Esophagus squamous epithelium (tissue), 5 donors: ENCODE data around the gene CNTNAP2. TPM values are rescaled to one million over a fixed set of nuclear protein-coding genes. Genes with fewer than 3 reads are reported as not detected.

Source experiments
- DNase-seq: peaks from one replicate; lab custom pipeline; 2025; lab: John Stamatoyannopoulos, UW
- H3K27ac ChIP-seq, 4 donors: fragments of 200-600 bp; sonication (generic); one replicate each; pipeline ENCODE4 v1.5.1; 2016 to 2019; ENCODE audit warnings: mild to moderate bottlenecking in 1 of 4
- H3K27me3 ChIP-seq, 4 donors: fragments of 200-600 bp; sonication (generic); 1 replicate in 3 of 4; 2 replicates in 1 of 4; pipeline versions ENCODE4 v1.5.1 to v1.6.0; 2017 to 2021; ENCODE audit warnings: antibody characterized with exemption in 1 of 4
- H3K36me3 ChIP-seq, 3 donors: fragments of 200-600 bp; sonication (generic); one replicate each; pipeline ENCODE4 v1.5.1; 2016 to 2019
- H3K4me1 ChIP-seq, 3 donors: fragments of 200-600 bp; sonication (generic); one replicate each; pipeline ENCODE4 v1.5.1; 2017 to 2019
- H3K4me3 ChIP-seq, 4 donors: fragments of 200-600 bp; sonication (generic); 1 replicate in 3 of 4; 2 replicates in 1 of 4; pipeline ENCODE4 v1.5.1; 2016 to 2019; ENCODE audit warnings: mild to moderate bottlenecking in 2 of 4, moderate library complexity in 1 of 4
- H3K9me3 ChIP-seq, 3 donors: fragments of 200-600 bp; sonication (generic); one replicate each; pipeline ENCODE4 v1.5.1; 2016 to 2019
- CTCF ChIP-seq, 6 experiments: fragments of 450-650 bp in 4 of 6; fragments of 200-600 bp in 2 of 6; sonication (generic) in 2 of 6; IDR thresholded peaks; one replicate each; pipeline ENCODE4 v1.5.1; 2016 to 2019; ENCODE audit warnings: antibody characterized with exemption in 6 of 6, mild to moderate bottlenecking in 4 of 6, moderate library complexity in 4 of 6
- POLR2A ChIP-seq, 4 donors: fragments of 450-650 bp; IDR thresholded peaks; one replicate each; pipeline ENCODE4 v1.6.1; 2017; ENCODE audit warnings: antibody characterized with exemption in 4 of 4, mild to moderate bottlenecking in 4 of 4, moderate library complexity in 3 of 4
- WGBS, 2 donors: methylation state at CpG; one replicate each; pipeline ENCODE4 v1.1.5; 2018; 5-methylcytosine and 5-hydroxymethylcytosine counted together
- intact Hi-C: fragments of 100-400 bp; cut with DNase I; formaldehyde crosslinking; loops from one replicate; pipeline ENCODE4 v1.15.0; 2022
- total RNA-seq, 4 donors: library from RNA; depleted of rRNA; stranded (reverse); fragments of >200 nt; gene quantifications; one replicate each; pipeline ENCODE4 v1.1.0, GENCODE V29; 2016
- donor health status: DM: yes; HTN: yes; CAD: no.

The CNTNAP2 gene
- total RNA-seq, 4 donors from 2014 or later, result 0.95 to 2.3 (median 1.2) TPM

DNA sequence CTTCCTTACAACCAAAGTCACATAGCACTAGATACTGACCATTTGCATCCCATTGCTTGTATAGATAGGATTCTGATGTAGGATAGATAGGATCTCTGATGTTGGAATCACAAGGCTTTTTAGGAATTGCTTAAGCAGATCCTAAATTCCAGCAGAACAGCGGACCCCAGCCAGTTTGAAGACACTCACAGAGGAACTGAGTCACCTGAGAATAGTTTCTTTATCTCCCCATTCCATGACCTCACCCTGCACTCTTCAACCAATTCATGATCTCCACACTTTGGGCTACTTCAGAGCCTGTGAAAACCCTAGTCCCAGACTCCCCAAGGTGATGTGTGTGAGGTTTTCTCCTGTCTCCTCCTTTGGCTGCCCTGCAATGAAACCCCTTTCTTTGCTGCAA, 179.4 kb downstream of the CNTNAP2 start:
- no peaks in the 10 kb centered on the region for H3K4me1 ChIP-seq
- DNase-seq, result no peak
- intact Hi-C loops, result no loop called here
- no peaks in the 10 kb centered on the region for H3K27me3 ChIP-seq
- WGBS, 2 donors, result 63 to 83% methylated on average over 1 of the region's 1 CpG
- H3K36me3 ChIP-seq, result no peaks in the 10 kb centered on the region
- no peak overlapping the region for H3K27ac ChIP-seq
- no peaks in the 10 kb centered on the region for H3K9me3 ChIP-seq
- H3K4me3 ChIP-seq, result no peak overlapping the region
- TF ChIP-seq POLR2A (IDR thresholded peaks at IDR 0.05), result no peak
- no peak for TF ChIP-seq CTCF (IDR thresholded peaks at IDR 0.05)

GRCh38 chr7:146314962-146315361, 198.4 kb downstream of the CNTNAP2 start:
- Histone ChIP-seq H3K27ac (no peak overlapping the region), H3K4me1 (no peaks in the 10 kb centered on the region), H3K9me3 (peaks cover 0 to 5% (median 3%) of the 10 kb centered on the region in 3 donors), H3K36me3 (no peaks in the 10 kb centered on the region), H3K27me3 (no peaks in the 10 kb centered on the region), H3K4me3 (no peak overlapping the region)
- intact Hi-C loops, result no loop called here
- no peak for DNase-seq
- WGBS, 2 donors, result 43 to 100% methylated on average over 1 of the region's 2 CpGs
- TF ChIP-seq CTCF (IDR thresholded peaks at IDR 0.05) (no peak), POLR2A (IDR thresholded peaks at IDR 0.05) (no peak)

DNA sequence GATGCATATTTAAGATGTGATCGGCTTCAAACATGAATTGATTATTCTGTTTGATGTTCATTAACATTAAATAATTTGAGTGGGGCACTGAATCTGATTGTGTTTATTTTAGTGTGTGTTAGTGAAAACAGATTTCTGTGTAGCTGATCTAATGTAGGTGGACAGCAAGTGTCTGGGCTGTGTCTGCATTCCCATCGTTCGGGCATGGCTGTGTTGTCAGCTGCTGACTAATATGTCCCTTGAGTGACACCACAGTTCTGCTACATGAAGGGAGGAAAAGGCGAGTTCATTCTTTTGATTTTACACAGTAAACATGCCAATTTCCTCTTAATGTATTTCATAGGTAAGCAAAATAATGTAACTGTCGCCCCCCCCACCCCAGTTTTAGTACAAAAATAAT, 203.0 kb downstream of the CNTNAP2 start:
- no peak for DNase-seq
- 44 to 50% methylated on average over 5 of the region's 5 CpGs for WGBS, 2 donors
- Histone ChIP-seq H3K36me3 (no peaks in the 10 kb centered on the region), H3K27ac (no peak overlapping the region), H3K4me3 (no peak overlapping the region), H3K27me3 (no peaks in the 10 kb centered on the region), H3K9me3 (peaks cover 0 to 5% (median 0%) of the 10 kb centered on the region in 3 donors), H3K4me1 (no peaks in the 10 kb centered on the region)
- no peak for TF ChIP-seq CTCF (IDR thresholded peaks at IDR 0.05)
- intact Hi-C loops, result no loop called here

- no peak overlapping the region for H3K4me3 ChIP-seq
- no peak for TF ChIP-seq CTCF (IDR thresholded peaks at IDR 0.05)
- no peak for TF ChIP-seq POLR2A (IDR thresholded peaks at IDR 0.05)
- H3K4me1 ChIP-seq, result no peaks in the 10 kb centered on the region
- H3K27me3 ChIP-seq, result no peaks in the 10 kb centered on the region
- no peak overlapping the region for H3K27ac ChIP-seq
- no peak for DNase-seq
- intact Hi-C loops, result no loop called here
- H3K9me3 ChIP-seq, result no peaks in the 10 kb centered on the region
- WGBS, 2 donors, result 35 to 60% methylated on average over 2 to 4 of the region's 4 CpGs
- H3K36me3 ChIP-seq, result no peaks in the 10 kb centered on the region
These were observed 204.7 kb downstream of the CNTNAP2 start for GRCh38 chr7:146321301-146321700.

- no peaks in the 10 kb centered on the region for H3K9me3 ChIP-seq
- H3K27me3 ChIP-seq, result no peaks in the 10 kb centered on the region
- no peak for DNase-seq
- TF ChIP-seq CTCF (IDR thresholded peaks at IDR 0.05), result no peak
- TF ChIP-seq POLR2A (IDR thresholded peaks at IDR 0.05), result no peak
- no peak overlapping the region for H3K27ac ChIP-seq
- 36 to 71% methylated on average over 1 of the region's 1 CpG for WGBS, 2 donors
- H3K4me3 ChIP-seq, result no peak overlapping the region
- H3K36me3 ChIP-seq, result no peaks in the 10 kb centered on the region
- intact Hi-C loops, result no loop called here
- H3K4me1 ChIP-seq, result no peaks in the 10 kb centered on the region
These were observed 214.8 kb downstream of the CNTNAP2 start for GRCh38 chr7:146331369-146331768.
